Astrocyte (in vitro differentiated cells and primary cell): ENCODE measurements around the gene CDHR1. TPM values are rescaled to one million over a fixed set of nuclear protein-coding genes. Genes with fewer than 3 reads are reported as not detected.

Experiments
- DNase-seq: peaks from one replicate; pipeline ENCODE4 v3.0.0-alpha.2; 2010; ENCODE audit warnings: low read depth
- FAIRE-seq: peaks from 2 replicates; lab custom pipeline; 2011; peaks lifted over from hg19 to GRCh38; lab: Jason Lieb, UNC
- H2AFZ ChIP-seq: 2 replicates; pipeline ENCODE4 v1.6.0; 2012; ENCODE audit warnings: low read depth, low read length, inconsistent platforms
- H3K27ac ChIP-seq: 2 replicates; pipeline ENCODE4 v1.5.1; 2011; ENCODE audit warnings: low read depth, low read length, inconsistent platforms
- H3K27me3 ChIP-seq: 2 replicates; pipeline ENCODE4 v1.6.0; 2011; ENCODE audit warnings: low read length, inconsistent platforms; ENCODE audit not compliant: insufficient read depth
- H3K36me3 ChIP-seq: 2 replicates; pipeline ENCODE4 v1.5.1; 2011; ENCODE audit warnings: low read length, inconsistent platforms; ENCODE audit not compliant: insufficient read depth
- H3K4me1 ChIP-seq: 2 replicates; pipeline ENCODE4 v1.5.1; 2011; ENCODE audit warnings: low read length, inconsistent platforms; ENCODE audit not compliant: insufficient read depth
- H3K4me2 ChIP-seq: 2 replicates; pipeline ENCODE4 v1.6.0; 2012; ENCODE audit warnings: low read length, inconsistent platforms
- H3K4me3 ChIP-seq: 2 replicates; pipeline ENCODE4 v1.5.1; 2011; ENCODE audit warnings: low read depth, mild to moderate bottlenecking, low read length, inconsistent platforms; ENCODE audit not compliant: insufficient read depth
- H3K79me2 ChIP-seq: 2 replicates; pipeline ENCODE4 v1.6.0; 2012; ENCODE audit warnings: mild to moderate bottlenecking, low read length, inconsistent platforms; ENCODE audit not compliant: insufficient read depth
- H3K9ac ChIP-seq: 2 replicates; pipeline ENCODE4 v1.6.0; 2012; ENCODE audit warnings: mild to moderate bottlenecking, low read length, inconsistent platforms
- H3K9me3 ChIP-seq: 2 replicates; pipeline ENCODE4 v1.5.1; 2012; ENCODE audit warnings: low read depth, mild to moderate bottlenecking, low read length, inconsistent platforms; ENCODE audit not compliant: insufficient read depth
- H4K20me1 ChIP-seq: 2 replicates; pipeline ENCODE4 v1.6.0; 2012; ENCODE audit warnings: low read length, inconsistent platforms; ENCODE audit not compliant: insufficient read depth
- H3K27ac Mint-ChIP-seq: one replicate; pipeline ENCODE4 v1.8.0; 2021; ENCODE audit warnings: mild to moderate bottlenecking, mixed read lengths; ENCODE audit not compliant: unreplicated experiment
- H3K27me3 Mint-ChIP-seq: one replicate; pipeline ENCODE4 v1.8.0; 2021; ENCODE audit warnings: low read depth, mixed read lengths; ENCODE audit not compliant: unreplicated experiment
- H3K36me3 Mint-ChIP-seq: one replicate; pipeline ENCODE4 v1.8.0; 2021; ENCODE audit warnings: low read depth, mixed read lengths; ENCODE audit not compliant: unreplicated experiment
- H3K4me1 Mint-ChIP-seq: one replicate; pipeline ENCODE4 v1.8.0; 2021; ENCODE audit warnings: low read depth, mixed read lengths; ENCODE audit not compliant: unreplicated experiment
- H3K4me3 Mint-ChIP-seq: one replicate; pipeline ENCODE4 v1.8.0; 2021; ENCODE audit warnings: mild to moderate bottlenecking, moderate library complexity, mixed read lengths; ENCODE audit not compliant: unreplicated experiment
- H3K9me3 Mint-ChIP-seq: one replicate; pipeline ENCODE4 v1.8.0; 2021; ENCODE audit warnings: mild to moderate bottlenecking, mixed read lengths; ENCODE audit not compliant: unreplicated experiment
- CTCF ChIP-seq: IDR thresholded peaks from 2 replicates; pipeline ENCODE4 v1.5.1; 2011; ENCODE audit warnings: low read depth, mild to moderate bottlenecking, inconsistent platforms, low read length, moderate library complexity; ENCODE audit not compliant: insufficient read depth
- EZH2 ChIP-seq: IDR thresholded peaks from 2 replicates; pipeline ENCODE4 v1.6.1; 2012; ENCODE audit warnings: mild to moderate bottlenecking, low read length, inconsistent platforms; ENCODE audit not compliant: insufficient read depth
- total RNA-seq: library from RNA; stranded (reverse); gene quantifications from 2 replicates; pipeline ENCODE4 v1.2.1, GENCODE V29; 2021

The CDHR1 gene
- total RNA-seq, 1 donor from 2014 or later: 0.75 TPM

GRCh38 chr10:84158550-84158949 lies 35.8 kb upstream of the CDHR1 start:
- Histone ChIP-seq H3K27me3 (no peaks in the 10 kb centered on the region), H3K79me2 (no peaks in the 10 kb centered on the region), H3K9me3 (no peaks in the 10 kb centered on the region), H2AFZ (no peak overlapping the region), H3K4me3 (no peak overlapping the region), H3K9ac (no peak overlapping the region), H3K4me2 (no peak overlapping the region), H3K36me3 (no peaks in the 10 kb centered on the region), H3K27ac (no peak overlapping the region), H4K20me1 (no peaks in the 10 kb centered on the region), H3K4me1 (no peaks in the 10 kb centered on the region)
- Mint-ChIP-seq H3K27ac (no peak overlapping the region), H3K4me1 (no peaks in the 10 kb centered on the region), H3K27me3 (no peaks in the 10 kb centered on the region), H3K9me3 (no peaks in the 10 kb centered on the region), H3K4me3 (no peak overlapping the region), H3K36me3 (peaks cover 1% of the 10 kb centered on the region)
- no peak for DNase-seq
- TF ChIP-seq EZH2: no peak
- no peak for TF ChIP-seq CTCF
- FAIRE-seq: no peak

- no peaks in the 10 kb centered on the region for H3K4me1 Mint-ChIP-seq
- TF ChIP-seq CTCF (no peak), EZH2 (no peak)
- no peaks in the 10 kb centered on the region for H3K79me2 ChIP-seq
- H3K4me3 ChIP-seq: no peak overlapping the region
- H3K9ac ChIP-seq: no peak overlapping the region
- no peaks in the 10 kb centered on the region for H3K9me3 Mint-ChIP-seq
- H3K4me1 ChIP-seq: no peaks in the 10 kb centered on the region
- H3K27ac ChIP-seq: no peak overlapping the region
- H3K9me3 ChIP-seq: no peaks in the 10 kb centered on the region
- no peak overlapping the region for H3K4me3 Mint-ChIP-seq
- no peak overlapping the region for H2AFZ ChIP-seq
- FAIRE-seq: no peak
- DNase-seq: no peak
- no peak overlapping the region for H3K27ac Mint-ChIP-seq
- no peaks in the 10 kb centered on the region for H3K27me3 ChIP-seq
- H3K27me3 Mint-ChIP-seq: peaks cover 2% of the 10 kb centered on the region
- H3K36me3 Mint-ChIP-seq: peaks cover 1% of the 10 kb centered on the region
- H3K4me2 ChIP-seq: no peak overlapping the region
- H3K36me3 ChIP-seq: no peaks in the 10 kb centered on the region
- H4K20me1 ChIP-seq: no peaks in the 10 kb centered on the region
Observed at GRCh38 chr10:84159076-84159685, 35.2 kb upstream of the CDHR1 start.

- H3K4me1 Mint-ChIP-seq: no peaks in the 10 kb centered on the region
- H3K36me3 Mint-ChIP-seq: no peaks in the 10 kb centered on the region
- H3K9me3 Mint-ChIP-seq: peaks cover 4% of the 10 kb centered on the region
- Histone ChIP-seq H3K4me2 (no peak overlapping the region), H3K79me2 (no peaks in the 10 kb centered on the region), H3K4me3 (no peak overlapping the region), H3K27me3 (no peaks in the 10 kb centered on the region), H4K20me1 (no peaks in the 10 kb centered on the region), H3K9ac (no peak overlapping the region), H3K4me1 (no peaks in the 10 kb centered on the region), H2AFZ (no peak overlapping the region), H3K36me3 (no peaks in the 10 kb centered on the region), H3K9me3 (no peaks in the 10 kb centered on the region), H3K27ac (no peak overlapping the region)
- no peak for DNase-seq
- no peak overlapping the region for H3K27ac Mint-ChIP-seq
- H3K4me3 Mint-ChIP-seq: no peak overlapping the region
- H3K27me3 Mint-ChIP-seq: peaks cover 12% of the 10 kb centered on the region
- no peak for FAIRE-seq
- no peak for TF ChIP-seq EZH2
- TF ChIP-seq CTCF: no peak
Observed at GRCh38 chr10:84160663-84161362, 33.5 kb upstream of the CDHR1 start.
